SK-N-SH (cell line): Measurements from ENCODE around the gene ZNF610. TPM values are rescaled to one million over a fixed set of nuclear protein-coding genes. Genes with fewer than 3 reads are reported as not detected.

ENCODE experiments used
- CTCF ChIA-PET: fragments of 300-600, 350-600 bp; formaldehyde crosslinking; extraction: SDS; loops from one replicate; lab custom pipeline; 2021; lab: Yijun Ruan, JAX
- POLR2A ChIA-PET: fragments of 350-600 bp; sonication (Branson Sonifier 250); formaldehyde crosslinking; extraction: SDS; loops from one replicate; lab custom pipeline; 2020; ENCODE audit warnings: antibody characterized with exemption, inconsistent platforms; lab: Yijun Ruan, JAX
- DNase-seq: peaks from one replicate; pipeline ENCODE4 v3.0.0; 2012
- H2AFZ ChIP-seq: fragments of 200-600 bp; sonication (generic); 2 replicates; pipeline ENCODE4 v1.8.1; 2016; ENCODE audit warnings: antibody characterized with exemption, mild to moderate bottlenecking, low read depth
- H3F3A ChIP-seq: fragments of 200-600 bp; sonication (generic); replicated peaks from 2 replicates; pipeline ENCODE3; 2016; ENCODE audit warnings: antibody characterized with exemption, mild to moderate bottlenecking; ENCODE audit not compliant: insufficient read depth
- H3K27ac ChIP-seq, 2 experiments: fragments of 200-500 bp in 1 of 2; fragments of 200-600 bp in 1 of 2; sonication (Bioruptor generic) in 1 of 2; sonication (generic), shearing (Covaris generic) in 1 of 2; 2 replicates each; pipeline versions ENCODE4 v1.5.1 to v1.6.1; 2014 to 2016; ENCODE audit warnings: low read depth in 2 of 2, inconsistent platforms in 1 of 2, low read length in 1 of 2, mild to moderate bottlenecking in 1 of 2, mixed read lengths in 1 of 2
- H3K27me3 ChIP-seq: fragments of 200-600 bp; sonication (generic), shearing (Covaris generic); 2 replicates; pipeline ENCODE4 v1.6.1; 2016; ENCODE audit warnings: mixed run types; ENCODE audit not compliant: insufficient read depth
- H3K36me3 ChIP-seq, 2 experiments: fragments of 200-500 bp in 1 of 2; fragments of 200-600 bp in 1 of 2; sonication (Bioruptor generic) in 1 of 2; sonication (generic) in 1 of 2; replicated peaks in 1 of 2; 2 replicates each; pipeline versions ENCODE3 to v1.5.1; 2014 to 2016; ENCODE audit warnings: low read length in 1 of 2, mild to moderate bottlenecking in 1 of 2; ENCODE audit not compliant: insufficient read depth in 2 of 2, control insufficient read depth in 1 of 2
- H3K4me1 ChIP-seq, 2 experiments: fragments of 200-500 bp in 1 of 2; fragments of 200-600 bp in 1 of 2; sonication (Bioruptor generic) in 1 of 2; sonication (generic), shearing (Covaris generic) in 1 of 2; 2 replicates each; pipeline versions ENCODE4 v1.5.1 to v1.6.1; 2014 to 2016; ENCODE audit warnings: low read depth in 1 of 2, low read length in 1 of 2, mixed run types in 1 of 2; ENCODE audit not compliant: insufficient read depth in 2 of 2, control insufficient read depth in 1 of 2
- H3K4me2 ChIP-seq: fragments of 200-600 bp; sonication (generic), shearing (Covaris generic); 2 replicates; pipeline ENCODE4 v1.6.1; 2017; ENCODE audit warnings: mixed run types
- H3K4me3 ChIP-seq, 2 experiments: fragments of 200-500 bp in 1 of 2; fragments of 200-600 bp in 1 of 2; sonication (Bioruptor generic) in 1 of 2; sonication (generic), shearing (Covaris generic) in 1 of 2; 2 replicates each; pipeline versions ENCODE4 v1.5.1 to v1.8.1; 2014 to 2016; ENCODE audit warnings: low read depth in 2 of 2, inconsistent platforms in 1 of 2, low read length in 1 of 2, mild to moderate bottlenecking in 1 of 2, mixed read lengths in 1 of 2, moderate library complexity in 1 of 2
- H3K79me2 ChIP-seq: fragments of 200-600 bp; sonication (generic); 2 replicates; pipeline ENCODE4 v1.8.1; 2017; ENCODE audit warnings: mild to moderate bottlenecking; ENCODE audit not compliant: insufficient read depth
- H3K9ac ChIP-seq: fragments of 200-600 bp; sonication (generic); 2 replicates; pipeline ENCODE4 v1.6.1; 2017; ENCODE audit warnings: mixed run types
- H3K9me2 ChIP-seq: fragments of 200-600 bp; sonication (generic); 2 replicates; pipeline ENCODE4 v1.6.1; 2017; ENCODE audit warnings: mixed run types
- H3K9me3 ChIP-seq: fragments of 200-600 bp; sonication (generic); 2 replicates; pipeline ENCODE4 v1.6.1; 2017; ENCODE audit warnings: mixed run types, mild to moderate bottlenecking, moderate library complexity
- H4K20me1 ChIP-seq: fragments of 200-600 bp; sonication (generic); 2 replicates; pipeline ENCODE4 v1.6.1; 2017; ENCODE audit warnings: mild to moderate bottlenecking, mixed run types; ENCODE audit not compliant: insufficient read depth
- GATA2 ChIP-seq: sonication (generic); formaldehyde crosslinking; IDR thresholded peaks from 2 replicates; pipeline ENCODE4 v1.5.0; 2020; ENCODE audit warnings: mild to moderate bottlenecking, missing genetic modification reagents
- MAX ChIP-seq: IDR thresholded peaks from 2 replicates; pipeline ENCODE4 v1.4.0; 2012; ENCODE audit warnings: low read depth
- NRF1 ChIP-seq: IDR thresholded peaks from 2 replicates; pipeline ENCODE4 v1.6.1; 2012; ENCODE audit warnings: low read depth, mild to moderate bottlenecking, low read length
- POLR2AphosphoS5 ChIP-seq: IDR thresholded peaks from 2 replicates; pipeline ENCODE4 v1.6.1; 2012; ENCODE audit warnings: low read depth, low read length
- SIN3A ChIP-seq: IDR thresholded peaks from 2 replicates; pipeline ENCODE4 v1.6.1; 2012; ENCODE audit warnings: low read depth, mild to moderate bottlenecking, low read length, moderate library complexity, borderline replicate concordance
- TEAD4 ChIP-seq: IDR thresholded peaks from 2 replicates; pipeline ENCODE4 v1.4.0; 2012; ENCODE audit warnings: mild to moderate bottlenecking, borderline replicate concordance; ENCODE audit not compliant: insufficient read depth
- YY1 ChIP-seq: IDR thresholded peaks from 2 replicates; pipeline ENCODE4 v1.4.0; 2012; ENCODE audit warnings: low read depth, mild to moderate bottlenecking
- WGBS: methylation state at CpG from one replicate; pipeline ENCODE4 v1.1.6; 2017; ENCODE audit warnings: low lambda C conversion rate; 5-methylcytosine and 5-hydroxymethylcytosine counted together
- polyA plus RNA-seq, 3 experiments: library from polyadenylated mRNA; depleted of rRNA; stranded (reverse); fragments of >200 nt; gene quantifications; 2 replicates each; pipeline ENCODE4 v1.2.3, GENCODE V29; 2012
- TF ChIP-seq, protein P1 (sequence below): IDR thresholded peaks from 2 replicates; pipeline ENCODE4 v1.4.0; 2012; ENCODE audit warnings: low read depth, borderline replicate concordance
- TF ChIP-seq, protein P2 (sequence below): fragments of 200-600 bp; sonication (generic); IDR thresholded peaks from 2 replicates; pipeline ENCODE4 v1.6.1; 2017; ENCODE audit warnings: antibody characterized with exemption, mild to moderate bottlenecking, moderate library complexity
- TF ChIP-seq, protein P3 (sequence below): IDR thresholded peaks from 2 replicates; pipeline ENCODE4 v1.4.0; 2012; ENCODE audit warnings: low read depth, borderline replicate concordance

Gene ZNF610
- polyA plus RNA-seq, 1 of the 3 experiments (the other 2 are of a cell fraction), result 1.9 TPM

- Histone ChIP-seq H3K4me3 (peak overlapping the region in 1 of 2 experiments; percentile 10; a peak in 1 of 4 replicates), H3K27me3 (no peaks in the 10 kb centered on the region), H3K4me2 (no peak overlapping the region), H3K79me2 (no peaks in the 10 kb centered on the region), H3K36me3 (peaks cover 40 to 79% of the 10 kb centered on the region in 2 experiments), H3F3A (no peaks in the 10 kb centered on the region), H2AFZ (no peak overlapping the region), H3K4me1 (no peaks in the 10 kb centered on the region), H3K9me2 (no peaks in the 10 kb centered on the region), H3K9me3 (peaks cover 64% of the 10 kb centered on the region), H4K20me1 (no peaks in the 10 kb centered on the region), H3K27ac (no peak overlapping the region), H3K9ac (no peak overlapping the region)
- TF ChIP-seq, protein P1, sequence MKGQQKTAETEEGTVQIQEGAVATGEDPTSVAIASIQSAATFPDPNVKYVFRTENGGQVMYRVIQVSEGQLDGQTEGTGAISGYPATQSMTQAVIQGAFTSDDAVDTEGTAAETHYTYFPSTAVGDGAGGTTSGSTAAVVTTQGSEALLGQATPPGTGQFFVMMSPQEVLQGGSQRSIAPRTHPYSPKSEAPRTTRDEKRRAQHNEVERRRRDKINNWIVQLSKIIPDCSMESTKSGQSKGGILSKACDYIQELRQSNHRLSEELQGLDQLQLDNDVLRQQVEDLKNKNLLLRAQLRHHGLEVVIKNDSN, result no peak
- TF ChIP-seq NRF1 (no peak), TEAD4 (no peak)
- ChIA-PET CTCF (no interaction called here), POLR2A (no interaction called here)
- WGBS, result 96% methylated on average over 6 of the region's 6 CpGs
- DNase-seq, result no peak
These were observed 13.6 kb upstream of the ZNF610 start for GRCh38 chr19:52322429-52322828.

- CTCF ChIA-PET, result no interaction called here
- H3K9me3 ChIP-seq, result peaks cover 13% of the 10 kb centered on the region
- no peaks in the 10 kb centered on the region for H3K9me2 ChIP-seq
- H3K27me3 ChIP-seq, result no peaks in the 10 kb centered on the region
- no peak for TF ChIP-seq YY1
- TF ChIP-seq, protein P2, sequence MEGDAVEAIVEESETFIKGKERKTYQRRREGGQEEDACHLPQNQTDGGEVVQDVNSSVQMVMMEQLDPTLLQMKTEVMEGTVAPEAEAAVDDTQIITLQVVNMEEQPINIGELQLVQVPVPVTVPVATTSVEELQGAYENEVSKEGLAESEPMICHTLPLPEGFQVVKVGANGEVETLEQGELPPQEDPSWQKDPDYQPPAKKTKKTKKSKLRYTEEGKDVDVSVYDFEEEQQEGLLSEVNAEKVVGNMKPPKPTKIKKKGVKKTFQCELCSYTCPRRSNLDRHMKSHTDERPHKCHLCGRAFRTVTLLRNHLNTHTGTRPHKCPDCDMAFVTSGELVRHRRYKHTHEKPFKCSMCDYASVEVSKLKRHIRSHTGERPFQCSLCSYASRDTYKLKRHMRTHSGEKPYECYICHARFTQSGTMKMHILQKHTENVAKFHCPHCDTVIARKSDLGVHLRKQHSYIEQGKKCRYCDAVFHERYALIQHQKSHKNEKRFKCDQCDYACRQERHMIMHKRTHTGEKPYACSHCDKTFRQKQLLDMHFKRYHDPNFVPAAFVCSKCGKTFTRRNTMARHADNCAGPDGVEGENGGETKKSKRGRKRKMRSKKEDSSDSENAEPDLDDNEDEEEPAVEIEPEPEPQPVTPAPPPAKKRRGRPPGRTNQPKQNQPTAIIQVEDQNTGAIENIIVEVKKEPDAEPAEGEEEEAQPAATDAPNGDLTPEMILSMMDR, result no peak
- no peak for TF ChIP-seq SIN3A
- no peak for TF ChIP-seq MAX
- TF ChIP-seq GATA2, result no peak
- no peak for TF ChIP-seq POLR2AphosphoS5
- TF ChIP-seq, protein P3, sequence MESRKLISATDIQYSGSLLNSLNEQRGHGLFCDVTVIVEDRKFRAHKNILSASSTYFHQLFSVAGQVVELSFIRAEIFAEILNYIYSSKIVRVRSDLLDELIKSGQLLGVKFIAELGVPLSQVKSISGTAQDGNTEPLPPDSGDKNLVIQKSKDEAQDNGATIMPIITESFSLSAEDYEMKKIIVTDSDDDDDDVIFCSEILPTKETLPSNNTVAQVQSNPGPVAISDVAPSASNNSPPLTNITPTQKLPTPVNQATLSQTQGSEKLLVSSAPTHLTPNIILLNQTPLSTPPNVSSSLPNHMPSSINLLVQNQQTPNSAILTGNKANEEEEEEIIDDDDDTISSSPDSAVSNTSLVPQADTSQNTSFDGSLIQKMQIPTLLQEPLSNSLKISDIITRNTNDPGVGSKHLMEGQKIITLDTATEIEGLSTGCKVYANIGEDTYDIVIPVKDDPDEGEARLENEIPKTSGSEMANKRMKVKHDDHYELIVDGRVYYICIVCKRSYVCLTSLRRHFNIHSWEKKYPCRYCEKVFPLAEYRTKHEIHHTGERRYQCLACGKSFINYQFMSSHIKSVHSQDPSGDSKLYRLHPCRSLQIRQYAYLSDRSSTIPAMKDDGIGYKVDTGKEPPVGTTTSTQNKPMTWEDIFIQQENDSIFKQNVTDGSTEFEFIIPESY, result no peak
- H3K36me3 ChIP-seq, result no peaks in the 10 kb centered on the region
- no peaks in the 10 kb centered on the region for H3F3A ChIP-seq
- no peak overlapping the region for H2AFZ ChIP-seq
- peaks cover 6% of the 10 kb centered on the region; the same call in 1 of the 2 replicates for H3K79me2 ChIP-seq
- H3K4me2 ChIP-seq, result no peak overlapping the region
- POLR2A ChIA-PET, result no interaction called here
- no peak overlapping the region for H3K4me3 ChIP-seq
- 31% methylated on average over 10 of the region's 10 CpGs for WGBS
- H3K4me1 ChIP-seq, result no peaks in the 10 kb centered on the region; a peak in 1 of 4 replicates
- no peak overlapping the region for H3K27ac ChIP-seq
- DNase-seq, result no peak
- H3K9ac ChIP-seq, result no peak overlapping the region
- H4K20me1 ChIP-seq, result no peaks in the 10 kb centered on the region
These were observed 4.3 kb upstream of the ZNF610 start for GRCh38 chr19:52331757-52332156.
